Skeletal muscle tissue (tissue), 4 donors: Measurements from ENCODE around the gene PGAM5. TPM values are rescaled to one million over a fixed set of nuclear protein-coding genes. Genes with fewer than 3 reads are reported as not detected.
"Not testable (repeated sequence)": the region's sequence is repeated elsewhere in the genome, so short reads cannot be mapped to it uniquely, and the experiment has no call there.

Source experiments
- H3K27ac ChIP-seq: one replicate; pipeline ENCODE4 v1.7.0; 2013; ENCODE audit warnings: mild to moderate bottlenecking, low read depth, low read length, inconsistent platforms
- H3K27me3 ChIP-seq, 3 donors: one replicate each; pipeline ENCODE4 v1.7.0; 2013; ENCODE audit warnings: low read length in 3 of 3; ENCODE audit not compliant: control insufficient read depth in 3 of 3, insufficient read depth in 3 of 3
- H3K36me3 ChIP-seq, 3 donors: one replicate each; pipeline ENCODE4 v1.7.0; 2013; ENCODE audit warnings: low read length in 3 of 3; ENCODE audit not compliant: control insufficient read depth in 3 of 3, insufficient read depth in 3 of 3
- H3K4me1 ChIP-seq, 3 donors: one replicate each; pipeline ENCODE4 v1.7.0; 2013; ENCODE audit warnings: low read length in 3 of 3, mild to moderate bottlenecking in 3 of 3; ENCODE audit not compliant: control insufficient read depth in 3 of 3, insufficient read depth in 3 of 3
- H3K4me3 ChIP-seq, 3 donors: one replicate each; pipeline ENCODE4 v1.7.0; 2013; ENCODE audit warnings: low read length in 3 of 3
- H3K9ac ChIP-seq, 3 donors: one replicate each; pipeline ENCODE4 v1.7.0; 2013; ENCODE audit warnings: low read length in 3 of 3, mild to moderate bottlenecking in 3 of 3, moderate library complexity in 2 of 3, low read depth in 1 of 3
- H3K9me3 ChIP-seq, 3 donors: one replicate each; pipeline ENCODE4 v1.7.0; 2013; ENCODE audit warnings: low read length in 3 of 3; ENCODE audit not compliant: control insufficient read depth in 3 of 3
- total RNA-seq: library from RNA; depleted of rRNA; stranded (reverse); fragments of >200 nt; gene quantifications from one replicate; pipeline ENCODE4 v1.2.3, GENCODE V29; 2014
- donor health status: Osteomylitis.

PGAM5 gene
- total RNA-seq, 1 donor from 2014 or later, result 16.7 TPM

DNA sequence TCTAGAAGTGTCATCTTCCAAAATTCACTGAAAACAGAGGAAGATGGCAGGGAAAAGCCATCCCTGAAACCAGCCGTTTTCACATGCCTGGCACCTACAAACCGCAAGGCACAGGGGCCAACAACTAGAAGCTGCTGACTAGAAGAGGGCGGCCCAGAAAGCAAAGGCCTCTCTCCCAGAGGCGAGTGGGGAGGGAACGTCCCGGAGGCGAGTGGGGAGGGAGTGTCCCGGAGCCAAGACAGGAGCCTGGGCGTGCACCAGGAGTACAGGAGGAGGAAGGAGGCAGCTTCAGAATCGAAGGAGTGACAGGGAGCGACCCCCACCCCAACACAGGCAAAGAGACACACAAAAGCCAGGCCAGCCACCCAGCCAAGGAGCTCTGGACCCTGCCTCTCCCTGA lies 30.0 kb downstream of the PGAM5 start:
- no peak overlapping the region for H3K27ac ChIP-seq
- no peak overlapping the region for H3K4me3 ChIP-seq
- peaks cover 77 to 85% (median 82%) of the 10 kb centered on the region in 3 donors for H3K36me3 ChIP-seq
- no peaks in the 10 kb centered on the region for H3K4me1 ChIP-seq
- H3K27me3 ChIP-seq, result no peaks in the 10 kb centered on the region
- H3K9ac ChIP-seq, result no peak overlapping the region
- no peaks in the 10 kb centered on the region for H3K9me3 ChIP-seq

DNA sequence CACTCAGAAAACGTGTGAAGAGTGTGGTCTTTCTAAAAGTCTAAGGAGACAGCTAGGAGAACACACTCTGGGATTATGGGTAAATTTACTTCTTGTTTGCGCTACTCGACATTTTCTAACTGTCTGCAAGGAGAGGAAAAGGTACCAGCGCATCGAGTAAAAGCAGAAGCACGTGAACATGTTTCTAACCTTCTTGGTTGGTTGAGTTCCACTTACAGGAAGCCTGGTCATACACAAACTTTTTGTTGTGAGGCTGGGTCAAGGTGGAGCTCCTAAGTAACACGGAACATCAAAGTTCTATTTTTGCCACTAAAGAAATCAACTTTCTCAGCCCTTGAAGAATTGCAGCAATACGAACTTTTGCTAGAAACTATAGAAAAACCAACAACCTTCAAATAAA lies 31.0 kb downstream of the PGAM5 start:
- peaks cover 74 to 83% (median 83%) of the 10 kb centered on the region in 3 donors for H3K36me3 ChIP-seq
- H3K9me3 ChIP-seq, result no peaks in the 10 kb centered on the region
- H3K4me1 ChIP-seq, result no peaks in the 10 kb centered on the region
- H3K27me3 ChIP-seq, result no peaks in the 10 kb centered on the region
- H3K9ac ChIP-seq, result no peak overlapping the region
- no peak overlapping the region for H3K4me3 ChIP-seq
- no peak overlapping the region for H3K27ac ChIP-seq

DNA sequence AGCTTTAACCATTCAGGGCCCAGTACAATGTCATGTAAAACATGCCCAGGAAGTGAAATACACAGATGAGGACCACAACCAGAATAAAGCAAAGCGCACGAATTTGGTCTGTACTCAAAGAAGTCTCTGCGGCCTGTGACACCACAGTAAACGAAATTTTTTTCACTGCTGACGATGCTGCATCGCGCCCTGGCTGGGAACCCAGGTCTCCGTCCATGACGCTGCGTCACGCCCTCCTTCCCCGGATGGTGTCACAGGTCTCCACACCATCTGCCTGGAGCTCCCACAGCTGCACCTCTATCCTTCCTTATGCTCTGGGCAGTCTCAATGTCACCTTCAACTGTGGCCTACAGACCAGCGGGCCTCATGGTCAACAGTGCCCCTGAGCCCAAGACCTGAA lies 33.2 kb downstream of the PGAM5 start:
- H3K4me1 ChIP-seq, result no peaks in the 10 kb centered on the region
- H3K36me3 ChIP-seq, result peaks cover 83 to 90% (median 88%) of the 10 kb centered on the region in 3 donors
- no peaks in the 10 kb centered on the region for H3K9me3 ChIP-seq
- no peak overlapping the region for H3K4me3 ChIP-seq
- H3K27ac ChIP-seq, result no peak overlapping the region
- no peaks in the 10 kb centered on the region for H3K27me3 ChIP-seq
- no peak overlapping the region for H3K9ac ChIP-seq

DNA sequence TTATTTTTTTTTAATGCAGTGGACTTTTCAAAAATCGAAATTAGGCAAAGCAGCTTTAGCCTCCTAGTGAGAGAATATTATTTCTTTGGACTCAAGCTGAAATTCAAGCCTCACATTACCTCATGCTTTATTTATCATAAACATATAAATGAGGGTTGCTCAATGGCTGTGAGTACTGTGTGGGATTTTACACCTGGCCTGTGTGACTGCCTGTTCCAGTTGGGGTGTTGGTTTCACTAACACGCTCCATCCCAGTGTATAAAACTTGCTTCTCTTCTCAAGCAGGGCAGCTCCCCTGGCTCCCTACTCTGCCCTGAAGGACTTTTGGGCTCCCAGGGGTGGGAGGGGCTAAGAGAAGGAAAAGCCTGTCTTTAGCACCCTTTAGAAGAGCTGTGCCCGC lies 36.0 kb downstream of the PGAM5 start:
- Histone ChIP-seq H3K9ac (no peak overlapping the region), H3K27ac (no peak overlapping the region), H3K9me3 (no peaks in the 10 kb centered on the region), H3K36me3 (peaks cover 69 to 84% (median 83%) of the 10 kb centered on the region in 3 donors), H3K4me1 (no peaks in the 10 kb centered on the region), H3K4me3 (no peak overlapping the region), H3K27me3 (no peaks in the 10 kb centered on the region)

DNA sequence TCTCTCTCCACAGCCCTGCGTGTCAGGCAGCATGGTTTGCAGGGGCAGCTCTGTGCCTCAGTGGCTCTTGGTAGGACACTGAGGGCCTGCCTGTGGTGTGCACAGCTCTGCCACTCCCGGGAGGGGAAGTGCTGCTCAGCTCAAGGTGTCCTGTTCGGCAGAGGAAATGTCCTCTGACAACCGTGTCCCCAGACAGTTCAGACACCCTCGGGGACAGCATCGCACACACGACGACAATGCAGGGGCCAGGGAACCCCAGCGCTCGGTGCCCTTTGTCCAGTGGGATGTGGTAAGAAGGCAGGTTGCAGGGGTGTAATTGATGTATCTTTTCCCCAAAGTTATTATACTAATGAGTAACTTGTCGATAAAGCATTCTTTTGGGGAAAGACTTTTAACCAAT lies 36.8 kb downstream of the PGAM5 start:
- Histone ChIP-seq H3K4me1 (no peaks in the 10 kb centered on the region), H3K27ac (no peak overlapping the region), H3K4me3 (no peak overlapping the region), H3K27me3 (no peaks in the 10 kb centered on the region), H3K9ac (no peak overlapping the region), H3K9me3 (no peaks in the 10 kb centered on the region), H3K36me3 (peaks cover 63 to 83% (median 80%) of the 10 kb centered on the region in 3 donors)

DNA sequence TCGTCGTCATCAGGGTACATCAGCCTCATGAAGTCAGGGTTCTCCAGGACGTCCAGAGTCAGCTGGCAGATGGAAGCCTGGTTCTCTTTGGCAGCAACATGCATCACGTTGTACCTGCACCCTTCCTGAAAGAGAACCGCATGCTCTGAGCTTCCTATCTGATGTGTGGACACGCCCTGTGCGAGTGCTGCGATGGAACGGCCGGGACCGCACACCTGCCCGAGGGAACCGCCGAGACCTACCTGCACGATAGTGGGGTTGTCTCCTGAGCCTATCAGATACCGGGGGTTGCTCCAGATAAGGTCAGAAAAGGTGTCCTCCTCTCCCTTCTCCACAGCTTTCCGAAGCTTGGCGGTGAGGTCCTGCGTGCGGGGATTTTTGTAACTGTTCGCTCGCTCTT lies 37.3 kb downstream of the PGAM5 start:
- H3K36me3 ChIP-seq, result peaks cover 58 to 79% (median 75%) of the 10 kb centered on the region in 3 donors
- no peaks in the 10 kb centered on the region for H3K9me3 ChIP-seq
- no peak overlapping the region for H3K27ac ChIP-seq
- H3K4me1 ChIP-seq, result no peaks in the 10 kb centered on the region
- H3K9ac ChIP-seq, result no peak overlapping the region
- H3K4me3 ChIP-seq, result no peak overlapping the region
- no peaks in the 10 kb centered on the region for H3K27me3 ChIP-seq

DNA sequence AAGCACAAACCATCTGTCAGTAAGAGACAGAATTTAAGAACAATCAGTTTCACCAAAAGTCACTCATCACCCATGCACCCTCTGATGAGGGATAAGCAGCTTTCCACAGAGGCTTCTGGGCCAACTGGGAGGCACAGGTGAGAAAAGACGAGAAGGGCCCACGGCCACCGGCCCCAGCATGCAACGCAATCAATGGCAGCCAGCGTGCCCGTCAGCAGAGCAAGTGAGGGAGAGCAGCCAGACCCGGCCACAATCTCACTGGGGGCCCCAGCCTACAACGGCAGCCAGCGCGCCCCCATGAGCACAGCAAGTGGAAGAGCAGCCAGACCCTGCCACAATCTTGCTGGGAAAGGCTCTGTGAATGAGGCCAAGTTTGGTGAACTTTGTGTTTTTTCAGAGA lies 37.7 kb downstream of the PGAM5 start:
- H3K9me3 ChIP-seq, result no peaks in the 10 kb centered on the region

DNA sequence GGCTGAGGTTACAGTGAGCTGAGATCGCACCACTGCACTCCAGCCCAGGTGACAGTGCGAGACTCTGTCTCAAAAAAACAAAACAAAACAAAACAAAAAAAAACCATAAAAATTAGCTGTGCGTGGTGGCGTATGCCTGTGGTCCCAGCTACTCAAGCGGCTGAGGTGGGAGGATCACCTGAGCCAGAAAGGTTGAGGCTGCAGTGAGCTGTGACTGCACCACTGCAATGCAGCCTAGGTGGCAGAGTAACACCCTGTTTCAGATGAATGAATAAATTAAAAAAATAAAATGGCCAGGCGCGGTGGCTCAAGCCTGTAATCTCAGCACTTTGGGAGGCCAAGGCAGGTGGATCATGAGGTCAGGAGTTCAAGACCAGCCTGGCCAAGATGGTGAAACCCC lies 43.0 kb downstream of the PGAM5 start:
- H3K9me3 ChIP-seq, H3K4me3 ChIP-seq, H3K27ac ChIP-seq, H3K9ac ChIP-seq, H3K4me1 ChIP-seq, H3K27me3 ChIP-seq: not testable (repeated sequence)
- H3K36me3 ChIP-seq, result peaks cover 25 to 42% (median 40%) of the 10 kb centered on the region in 3 donors

More for the DNA sequence above, 37.7 kb downstream of the PGAM5 start:
- Histone ChIP-seq H3K27ac (no peak overlapping the region), H3K27me3 (no peaks in the 10 kb centered on the region), H3K9ac (no peak overlapping the region), H3K4me1 (no peaks in the 10 kb centered on the region), H3K4me3 (no peak overlapping the region), H3K36me3 (peaks cover 59 to 80% (median 72%) of the 10 kb centered on the region in 3 donors)

DNA sequence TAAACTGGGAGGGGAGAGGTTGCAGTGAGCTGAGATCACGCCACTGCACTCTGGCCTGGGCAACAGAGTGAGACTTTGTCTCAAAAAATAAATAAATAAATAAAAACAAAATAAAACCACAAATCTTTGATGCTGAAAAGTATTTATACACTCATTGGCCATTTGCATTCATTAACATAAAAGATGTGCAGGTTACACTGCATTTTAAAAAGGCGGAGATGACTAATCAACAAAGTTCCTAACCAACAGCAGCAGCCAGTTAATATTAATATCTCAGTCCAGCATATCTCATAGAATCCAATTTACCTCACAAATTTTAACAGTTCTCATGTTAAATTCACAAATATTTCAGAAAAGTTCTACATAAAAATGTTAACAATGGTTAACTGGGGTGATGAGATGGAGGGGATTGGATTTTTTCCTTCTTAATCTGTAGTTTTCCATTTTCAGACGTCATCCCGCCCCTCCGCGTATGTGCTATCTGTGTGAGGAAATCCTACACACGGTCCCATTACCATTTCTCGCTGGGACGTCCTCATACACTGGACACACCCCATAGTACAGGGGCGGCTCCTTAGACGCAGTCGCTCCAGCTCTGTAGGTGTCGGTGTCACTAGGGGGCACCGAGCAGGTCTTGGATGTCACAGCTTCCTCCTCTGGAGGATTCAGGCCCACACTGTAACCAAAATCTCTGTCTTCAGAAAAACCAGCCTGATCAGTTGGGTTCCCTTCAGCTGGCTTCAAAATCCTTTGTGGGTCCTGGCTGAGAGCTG lies 43.7 kb downstream of the PGAM5 start:
- H3K27ac ChIP-seq, result no peak overlapping the region
- peaks cover 21 to 37% (median 36%) of the 10 kb centered on the region in 3 donors for H3K36me3 ChIP-seq
- no peaks in the 10 kb centered on the region for H3K27me3 ChIP-seq
- H3K9me3 ChIP-seq, result no peaks in the 10 kb centered on the region
- H3K4me3 ChIP-seq, result no peak overlapping the region
- H3K9ac ChIP-seq, result no peak overlapping the region
- H3K4me1 ChIP-seq, result no peaks in the 10 kb centered on the region

DNA sequence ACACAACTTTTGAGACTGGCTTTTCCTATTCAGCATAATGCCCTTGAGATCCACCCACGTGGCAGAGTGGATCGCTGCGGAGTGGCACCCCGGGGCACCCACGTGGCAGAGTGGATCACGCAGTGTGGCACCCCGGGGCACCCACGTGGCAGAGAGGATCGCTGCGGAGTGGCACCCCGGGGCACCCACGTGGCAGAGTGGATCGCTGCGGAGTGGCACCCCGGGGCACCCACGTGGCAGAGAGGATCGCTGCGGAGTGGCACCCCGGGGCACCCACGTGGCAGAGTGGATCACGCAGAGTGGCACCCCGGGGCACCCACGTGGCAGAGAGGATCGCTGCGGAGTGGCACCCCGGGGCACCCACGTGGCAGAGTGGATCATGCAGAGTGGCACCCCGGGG lies 48.2 kb downstream of the PGAM5 start:
- H3K27me3 ChIP-seq, H3K9ac ChIP-seq, H3K27ac ChIP-seq, H3K9me3 ChIP-seq, H3K4me3 ChIP-seq: not testable (repeated sequence)
- Histone ChIP-seq H3K36me3 (peaks cover 7 to 16% (median 9%) of the 10 kb centered on the region in 3 donors), H3K4me1 (peaks cover 14 to 18% (median 18%) of the 10 kb centered on the region in 3 donors)
